Adrenal gland (tissue), 19 donors: ENCODE measurements around the gene DENND6B. TPM values are rescaled to one million over a fixed set of nuclear protein-coding genes. Genes with fewer than 3 reads are reported as not detected.

Experiments
- DNase-seq, 7 donors: peaks; one replicate each; pipeline ENCODE4 v3.0.0-alpha.2; 2019 to 2020
- H3K27ac ChIP-seq, 5 donors: fragments of 200-600 bp; sonication (generic) in 4 of 5; 1 replicate in 3 of 5; 2 replicates in 2 of 5; pipeline versions ENCODE4 v1.5.1 to v1.8.0; 2016 to 2020; ENCODE audit warnings: mild to moderate bottlenecking in 1 of 5
- H3K27me3 ChIP-seq: fragments of 200-600 bp; 2 replicates; pipeline ENCODE4 v1.8.0; 2021
- H3K36me3 ChIP-seq, 2 donors: fragments of 200-600 bp; replicated peaks in 1 of 2; 1 replicate in 1 of 2; 2 replicates in 1 of 2; pipeline versions ENCODE4 v1.5.1 to v1.8.0; 2018 to 2022
- H3K4me1 ChIP-seq, 2 donors: fragments of 200-600 bp; replicated peaks in 1 of 2; 1 replicate in 1 of 2; 2 replicates in 1 of 2; pipeline versions ENCODE4 v1.5.1 to v1.8.0; 2018 to 2021
- H3K4me3 ChIP-seq, 4 donors: fragments of 200-600 bp; sonication (generic) in 3 of 4; one replicate each; pipeline ENCODE4 v1.5.1; 2016 to 2018
- H3K9me3 ChIP-seq, 3 donors: fragments of 200-600 bp; sonication (generic) in 1 of 3; replicated peaks in 1 of 3; 1 replicate in 2 of 3; 2 replicates in 1 of 3; pipeline versions ENCODE4 v1.5.1 to v1.8.0; 2016 to 2021
- POLR2A ChIP-seq, 2 donors: fragments of 450-650 bp; IDR thresholded peaks; one replicate each; pipeline ENCODE4 v1.6.1; 2017; ENCODE audit warnings: antibody characterized with exemption in 2 of 2, mild to moderate bottlenecking in 2 of 2, moderate library complexity in 1 of 2
- WGBS, 4 donors: extraction: QIAGEN DNeasy Blood & Tissue Kit in 2 of 4; methylation state at CpG; one replicate each; pipeline versions ENCODE4 v1.1.5 to v1.1.7; 2013 to 2017; 5-methylcytosine and 5-hydroxymethylcytosine counted together
- intact Hi-C, 2 donors: fragments of 100-400 bp; cut with DNase I; formaldehyde crosslinking; loops; one replicate each; pipeline versions ENCODE4 v1.14.1 to v1.15.0; 2022 to 2023
- long read RNA-seq, 10 donors: library from polyadenylated mRNA in 3 of 10; unstranded in 2 of 10; stranded (forward) in 1 of 10; transcript quantifications; one replicate each; pipeline ENCODE4 v2.0.0 and lab custom pipeline, GENCODE V29; 2021 to 2026
- polyA plus RNA-seq, 3 donors: library from polyadenylated mRNA; stranded (reverse); fragments of 200-250 nt in 2 of 3; fragments of 350-450 nt in 1 of 3; fragmentation: Illumina TruSeq in 1 of 3; extraction: RNeasy Lipid Tissue Mini Kit (QIAGEN cat#74804) in 1 of 3; gene quantifications; one replicate each; pipeline ENCODE4 v1.2.3, GENCODE V29; 2013 to 2014
- total RNA-seq, 9 donors: library from RNA; depleted of rRNA in 4 of 9; stranded (reverse); fragments of >200 nt in 4 of 9; fragments of 120-200 nt in 1 of 9; fragmentation: NEBNext Ultra II Directional in 1 of 9; extraction: Animal tissue kit (Norgen Biotek cat#: 25700) in 1 of 9; gene quantifications; one replicate each; pipeline versions ENCODE4 v1.1.0 to v1.2.4, GENCODE V29; 2013 to 2023
- TF ChIP-seq, protein P1 (sequence below), 6 experiments: fragments of 450-650 bp in 4 of 6; fragments of 200-600 bp in 2 of 6; sonication (generic) in 1 of 6; IDR thresholded peaks; 1 replicate in 5 of 6; 2 replicates in 1 of 6; pipeline versions ENCODE4 v1.5.1 to v1.8.0; 2016 to 2021; ENCODE audit warnings: antibody characterized with exemption in 6 of 6, mild to moderate bottlenecking in 2 of 6, moderate library complexity in 1 of 6
- donor health status: healthy with polysubstance abuse.
- donor health status: Bipolar disorder and iron deficiency.
- donor health status: DM: yes; HTN: yes; CAD: no.
- donor health status: DM: no; HTN: no; CAD: no.
- donor health status: DM: no; HTN: no; CAD: no.
- donor health status: DM: yes; HTN: yes; CAD: no.

Gene DENND6B, protein sequence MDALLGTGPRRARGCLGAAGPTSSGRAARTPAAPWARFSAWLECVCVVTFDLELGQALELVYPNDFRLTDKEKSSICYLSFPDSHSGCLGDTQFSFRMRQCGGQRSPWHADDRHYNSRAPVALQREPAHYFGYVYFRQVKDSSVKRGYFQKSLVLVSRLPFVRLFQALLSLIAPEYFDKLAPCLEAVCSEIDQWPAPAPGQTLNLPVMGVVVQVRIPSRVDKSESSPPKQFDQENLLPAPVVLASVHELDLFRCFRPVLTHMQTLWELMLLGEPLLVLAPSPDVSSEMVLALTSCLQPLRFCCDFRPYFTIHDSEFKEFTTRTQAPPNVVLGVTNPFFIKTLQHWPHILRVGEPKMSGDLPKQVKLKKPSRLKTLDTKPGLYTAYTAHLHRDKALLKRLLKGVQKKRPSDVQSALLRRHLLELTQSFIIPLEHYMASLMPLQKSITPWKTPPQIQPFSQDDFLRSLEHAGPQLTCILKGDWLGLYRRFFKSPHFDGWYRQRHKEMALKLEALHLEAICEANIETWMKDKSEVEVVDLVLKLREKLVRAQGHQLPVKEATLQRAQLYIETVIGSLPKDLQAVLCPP
- total RNA-seq (10 to 100 TPM in 2 of 9 donors, 1 to 10 TPM in 7; 1.8 to 16.9 (median 8.0) TPM), polyA plus RNA-seq (10 to 100 TPM in 2 of 3 donors, 1 to 10 TPM in 1; 2.5 to 32.7 (median 21.7) TPM)
- long read RNA-seq, donor 1 = 0 reads
- long read RNA-seq, donor 2 = 0 reads
- long read RNA-seq, donor 3 = 0 reads
- long read RNA-seq, donor 4, full-length matches to known transcripts = 3 of 11 reads
- long read RNA-seq, donor 4, partial matches to known transcripts = 1 of 11 reads
- long read RNA-seq, donor 4, other reads (novel, unspliced or antisense) = 7 of 11 reads
- long read RNA-seq, donor 5, full-length matches to known transcripts = 11 of 45 reads
- long read RNA-seq, donor 5, partial matches to known transcripts = 3 of 45 reads
- long read RNA-seq, donor 5, other reads (novel, unspliced or antisense) = 31 of 45 reads
- long read RNA-seq, donor 6, full-length matches to known transcripts = 2 of 11 reads
- long read RNA-seq, donor 6, partial matches to known transcripts = 6 of 11 reads
- long read RNA-seq, donor 6, other reads (novel, unspliced or antisense) = 3 of 11 reads
- long read RNA-seq, donor 7 = 0 reads
- long read RNA-seq, donor 8 = 0 reads
- long read RNA-seq, donor 9 = 0 reads
- long read RNA-seq, donor 10 = 0 reads

DNA sequence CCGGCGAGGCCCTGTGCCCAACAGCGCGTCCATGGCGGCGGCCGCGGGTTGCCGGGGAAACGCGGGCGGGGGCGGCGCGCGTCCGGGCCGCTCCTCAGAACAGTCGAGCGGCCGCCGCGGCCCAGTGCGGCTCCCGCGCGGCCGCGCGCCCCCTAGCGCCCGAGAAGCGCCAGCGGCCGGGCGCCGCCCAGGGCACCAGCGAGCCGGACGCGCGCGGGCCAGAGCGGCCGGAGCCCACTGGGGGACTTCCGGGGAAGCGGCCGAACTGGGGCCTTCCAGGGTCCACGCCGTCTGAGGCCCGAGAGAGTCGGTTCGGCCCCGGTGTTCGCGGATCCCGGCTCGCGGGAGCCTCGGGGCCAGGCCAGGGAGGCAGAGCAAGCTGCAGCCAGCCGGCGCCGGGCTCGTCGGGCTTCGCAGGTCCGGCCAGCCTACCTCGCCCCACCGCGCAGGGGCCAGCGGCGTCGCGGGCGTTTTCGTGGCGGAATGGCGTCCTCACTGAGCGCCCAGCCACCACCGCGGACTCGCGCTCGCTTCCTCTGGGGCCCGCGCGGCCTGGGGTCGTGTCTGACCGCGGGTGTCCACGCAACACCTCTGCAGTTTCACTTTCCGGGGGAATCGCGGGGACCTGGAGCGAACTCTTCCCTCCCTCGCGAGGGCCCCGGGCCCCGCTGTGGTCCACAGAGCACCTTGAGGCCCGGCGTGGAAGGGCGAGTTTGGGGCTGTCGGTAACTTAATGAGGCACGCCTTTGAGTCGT lies at the start of gene DENND6B:
TSS of gene DENND6B (minus strand) at position 57 of the 755 bp plus-strand sequence. CDS start at position 33, 24 bp downstream.
- Histone ChIP-seq H3K27ac (peak within 1 kb of the TSS; percentile 31 to 97 (median 92)), H3K4me1 (peaks cover 8 to 17% of the 10 kb centered on the region in 2 donors), H3K36me3 (no peaks in the 10 kb centered on the region), H3K27me3 (no peaks in the 10 kb centered on the region), H3K9me3 (no peaks in the 10 kb centered on the region), H3K4me3 (peak within 1 kb of the TSS in 3 of 4 donors; percentile 34 to 92 (median 75))
- 2 to 8% (median 2%) methylated on average over 10 to 105 of the region's 105 CpGs; no CpG with 5 or more reads in 1 of the 4 donors for WGBS, 4 donors
- DNase-seq = peak; percentile 76 to 88 (median 78)
- TF ChIP-seq, protein P1, sequence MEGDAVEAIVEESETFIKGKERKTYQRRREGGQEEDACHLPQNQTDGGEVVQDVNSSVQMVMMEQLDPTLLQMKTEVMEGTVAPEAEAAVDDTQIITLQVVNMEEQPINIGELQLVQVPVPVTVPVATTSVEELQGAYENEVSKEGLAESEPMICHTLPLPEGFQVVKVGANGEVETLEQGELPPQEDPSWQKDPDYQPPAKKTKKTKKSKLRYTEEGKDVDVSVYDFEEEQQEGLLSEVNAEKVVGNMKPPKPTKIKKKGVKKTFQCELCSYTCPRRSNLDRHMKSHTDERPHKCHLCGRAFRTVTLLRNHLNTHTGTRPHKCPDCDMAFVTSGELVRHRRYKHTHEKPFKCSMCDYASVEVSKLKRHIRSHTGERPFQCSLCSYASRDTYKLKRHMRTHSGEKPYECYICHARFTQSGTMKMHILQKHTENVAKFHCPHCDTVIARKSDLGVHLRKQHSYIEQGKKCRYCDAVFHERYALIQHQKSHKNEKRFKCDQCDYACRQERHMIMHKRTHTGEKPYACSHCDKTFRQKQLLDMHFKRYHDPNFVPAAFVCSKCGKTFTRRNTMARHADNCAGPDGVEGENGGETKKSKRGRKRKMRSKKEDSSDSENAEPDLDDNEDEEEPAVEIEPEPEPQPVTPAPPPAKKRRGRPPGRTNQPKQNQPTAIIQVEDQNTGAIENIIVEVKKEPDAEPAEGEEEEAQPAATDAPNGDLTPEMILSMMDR (IDR thresholded peaks at IDR 0.05) = peak in 4 of 6 experiments; percentile 44 to 95 (median 75)
- TF ChIP-seq POLR2A (IDR thresholded peaks at IDR 0.05) = peak; percentile 36 to 71
- intact Hi-C loops = loop anchor here (5.0 kb wide), 1 partner anchor 50 kb away; no protein-coding TSS in a partner anchor

- H3K4me1 ChIP-seq = no peaks in the 10 kb centered on the region
- intact Hi-C loops = no loop called here
- no peaks in the 10 kb centered on the region for H3K9me3 ChIP-seq
- no peak for DNase-seq
- no peak overlapping the region for H3K4me3 ChIP-seq
- no peak overlapping the region for H3K27ac ChIP-seq
- H3K36me3 ChIP-seq = peaks cover 0 to 34% of the 10 kb centered on the region in 2 donors
- 83 to 87% (median 85%) methylated on average over 5 of the region's 5 CpGs for WGBS, 4 donors
- no peak for TF ChIP-seq POLR2A (IDR thresholded peaks at IDR 0.05)
- TF ChIP-seq, protein P1 (IDR thresholded peaks at IDR 0.05) = no peak
- no peaks in the 10 kb centered on the region for H3K27me3 ChIP-seq
Observed at GRCh38 chr22:50376085-50376651, 49.4 kb upstream of the DENND6B start.

DNA sequence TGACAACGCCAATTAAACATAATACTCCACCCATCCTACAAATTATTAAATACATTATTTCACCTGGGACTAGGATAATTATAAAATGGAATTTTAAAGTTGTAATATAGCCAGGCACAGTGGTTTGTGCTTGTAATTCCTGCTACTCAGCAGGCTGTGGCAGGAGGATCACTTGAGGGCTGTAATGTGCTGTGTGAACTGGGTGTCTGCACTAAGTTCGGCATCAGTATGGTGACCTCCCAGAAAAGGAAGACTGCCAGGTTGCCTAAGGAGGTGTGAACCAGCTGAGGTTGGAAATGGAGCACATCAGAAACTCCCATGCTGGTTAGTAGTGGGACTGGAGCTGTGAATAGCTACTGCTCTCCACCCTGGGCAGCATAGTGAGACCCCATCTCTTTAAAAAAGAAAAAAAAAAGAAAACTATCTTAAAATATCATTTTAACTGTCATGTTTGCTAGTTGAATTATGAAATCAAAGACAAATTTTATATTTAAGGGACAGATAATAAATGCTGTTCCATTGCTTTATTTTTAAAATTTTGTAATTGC lies 44.4 kb upstream of the DENND6B start:
- H3K27me3 ChIP-seq = no peaks in the 10 kb centered on the region
- no peak overlapping the region for H3K4me3 ChIP-seq
- peaks cover 3 to 16% of the 10 kb centered on the region in 2 donors for H3K4me1 ChIP-seq
- no peaks in the 10 kb centered on the region for H3K9me3 ChIP-seq
- intact Hi-C loops = no loop called here
- no peak for DNase-seq
- TF ChIP-seq, protein P1 (IDR thresholded peaks at IDR 0.05) = no peak
- no peak for TF ChIP-seq POLR2A (IDR thresholded peaks at IDR 0.05)
- H3K27ac ChIP-seq = no peak overlapping the region
- WGBS, 4 donors = 91 to 97% (median 93%) methylated on average over 2 of the region's 2 CpGs
- H3K36me3 ChIP-seq = peaks cover 0 to 25% of the 10 kb centered on the region in 2 donors
